ENCODE results near the gene TAF1B. TPM values are rescaled to one million over a fixed set of nuclear protein-coding genes. Genes with fewer than 3 reads are reported as not detected.
"Not testable (repeated sequence)": the region's sequence is repeated elsewhere in the genome, so short reads cannot be mapped to it uniquely, and the experiment has no call there.

Gene TAF1B
- total RNA-seq, 1 donor from 2014 or later: 36.5 TPM

DNA sequence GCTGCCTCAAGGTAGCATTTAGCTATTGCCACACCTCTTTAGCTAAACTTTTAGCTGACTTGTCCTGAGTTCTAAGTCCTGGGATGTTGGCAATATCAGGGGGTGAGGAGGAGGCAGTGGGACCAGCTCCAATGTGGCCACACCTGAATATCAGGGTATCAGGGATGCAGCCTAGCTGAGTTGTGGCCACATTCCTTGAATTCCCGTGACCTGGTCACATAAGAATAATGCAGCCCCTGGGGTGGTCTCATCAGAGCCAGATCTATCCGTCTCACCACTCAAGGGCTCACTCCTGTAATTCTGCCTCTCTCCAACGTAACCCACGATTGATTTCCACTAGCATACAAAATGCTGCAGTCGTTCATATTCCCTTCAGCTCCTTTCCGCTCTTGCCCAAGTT, 11.6 kb upstream of the TAF1B start:
- Histone ChIP-seq H3K9ac (ENCODE audit: low read depth in 1 of 3, low read length in 3 of 3) (no peak overlapping the region), H3K4me1 (ENCODE audit: control insufficient read depth in 3 of 3, insufficient read depth in 3 of 3, low read length in 3 of 3) (peaks cover 0 to 7% (median 6%) of the 10 kb centered on the region in 3 donors), H3K27ac (ENCODE audit: low read depth, low read length) (no peak overlapping the region), H3K36me3 (ENCODE audit: control insufficient read depth in 3 of 3, insufficient read depth in 3 of 3, low read length in 3 of 3) (no peaks in the 10 kb centered on the region), H3K9me3 (ENCODE audit: control insufficient read depth in 3 of 3, low read length in 3 of 3) (no peaks in the 10 kb centered on the region), H3K27me3 (ENCODE audit: control insufficient read depth in 3 of 3, insufficient read depth in 3 of 3, low read length in 3 of 3) (no peaks in the 10 kb centered on the region), H3K4me3 (ENCODE audit: low read length in 3 of 3) (no peak overlapping the region)

DNA sequence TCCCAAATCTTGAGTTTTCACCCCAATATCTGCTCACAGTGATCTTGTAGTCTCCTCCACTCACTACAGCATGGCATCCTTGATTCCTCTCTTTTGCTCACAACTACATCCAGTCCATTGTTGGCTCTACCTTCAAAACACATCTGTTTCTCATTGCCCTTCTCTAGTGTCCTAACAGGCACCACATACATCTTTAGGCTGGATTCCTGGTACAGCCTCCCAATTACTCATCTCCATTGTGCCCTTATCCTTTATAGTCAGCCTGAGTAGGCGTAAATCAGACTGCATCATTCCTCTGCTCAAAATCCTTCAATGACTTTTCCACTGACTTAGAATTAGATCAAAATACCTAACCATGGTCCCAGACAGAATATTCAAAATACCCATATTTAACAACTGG, 10.7 kb upstream of the TAF1B start:
- Histone ChIP-seq H3K4me3 (ENCODE audit: low read length in 3 of 3) (no peak overlapping the region), H3K4me1 (ENCODE audit: control insufficient read depth in 3 of 3, insufficient read depth in 3 of 3, low read length in 3 of 3) (peaks cover 2 to 14% (median 7%) of the 10 kb centered on the region in 3 donors), H3K27me3 (ENCODE audit: control insufficient read depth in 3 of 3, insufficient read depth in 3 of 3, low read length in 3 of 3) (no peaks in the 10 kb centered on the region), H3K27ac (ENCODE audit: low read depth, low read length) (no peak overlapping the region), H3K36me3 (ENCODE audit: control insufficient read depth in 3 of 3, insufficient read depth in 3 of 3, low read length in 3 of 3) (no peaks in the 10 kb centered on the region), H3K9me3 (ENCODE audit: control insufficient read depth in 3 of 3, low read length in 3 of 3) (no peaks in the 10 kb centered on the region), H3K9ac (ENCODE audit: low read depth in 1 of 3, low read length in 3 of 3) (no peak overlapping the region)

DNA sequence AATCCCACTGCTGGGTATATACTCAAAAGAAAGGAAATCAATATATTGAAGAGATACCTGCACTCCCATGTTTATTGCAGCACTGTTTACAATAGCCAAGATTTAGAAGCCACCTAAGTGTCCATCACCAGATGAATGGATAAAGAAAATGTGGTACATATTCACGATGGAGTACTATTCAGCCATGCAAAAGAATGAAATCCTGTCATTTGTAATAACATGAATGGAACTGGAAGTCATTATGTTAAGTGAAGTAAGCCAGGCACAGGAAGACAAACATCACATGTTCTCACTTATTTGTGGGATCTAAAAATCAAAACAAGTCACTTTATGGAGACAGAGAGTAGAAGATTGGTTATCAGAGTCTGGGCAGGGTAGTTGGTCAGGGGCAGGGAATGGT, 8.2 kb upstream of the TAF1B start:
- H3K9me3 ChIP-seq (ENCODE audit: control insufficient read depth in 3 of 3, low read length in 3 of 3); H3K9ac ChIP-seq (ENCODE audit: low read depth in 1 of 3, low read length in 3 of 3); H3K27ac ChIP-seq (ENCODE audit: low read depth, low read length); H3K36me3 ChIP-seq (ENCODE audit: control insufficient read depth in 3 of 3, insufficient read depth in 3 of 3, low read length in 3 of 3); H3K4me3 ChIP-seq (ENCODE audit: low read length in 3 of 3); H3K27me3 ChIP-seq (ENCODE audit: control insufficient read depth in 3 of 3, insufficient read depth in 3 of 3, low read length in 3 of 3): not testable (repeated sequence)
- H3K4me1 ChIP-seq (ENCODE audit: control insufficient read depth in 3 of 3, insufficient read depth in 3 of 3, low read length in 3 of 3): peaks cover 3 to 14% (median 7%) of the 10 kb centered on the region in 3 donors

DNA sequence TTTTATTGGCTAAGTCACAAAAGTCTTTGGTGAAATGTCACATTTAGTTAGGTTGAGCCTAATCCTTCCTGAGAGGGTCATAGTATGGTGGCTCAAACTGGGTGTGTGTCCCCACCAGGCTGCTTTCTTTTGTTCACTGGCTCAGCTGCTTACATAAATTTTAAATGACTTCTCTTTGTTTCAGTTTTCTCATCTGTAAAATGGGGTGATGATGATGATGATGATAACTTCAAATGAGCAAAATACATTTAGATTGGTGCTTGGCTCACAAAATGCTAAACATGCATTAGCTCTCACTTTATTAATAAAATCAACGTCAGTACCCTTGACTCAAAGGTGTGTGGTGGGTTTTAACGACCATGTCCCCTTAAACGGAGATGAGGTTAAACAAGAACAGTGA, 7.2 kb upstream of the TAF1B start:
- Histone ChIP-seq H3K27ac (ENCODE audit: low read depth, low read length) (peak overlapping the region; percentile 68), H3K4me3 (ENCODE audit: low read length in 3 of 3) (no peak overlapping the region), H3K4me1 (ENCODE audit: control insufficient read depth in 3 of 3, insufficient read depth in 3 of 3, low read length in 3 of 3) (peaks cover 3 to 14% (median 7%) of the 10 kb centered on the region in 3 donors), H3K9me3 (ENCODE audit: control insufficient read depth in 3 of 3, low read length in 3 of 3) (no peaks in the 10 kb centered on the region), H3K9ac (ENCODE audit: low read depth in 1 of 3, low read length in 3 of 3) (peak overlapping the region in 1 of 3 donors; percentile 34), H3K36me3 (ENCODE audit: control insufficient read depth in 3 of 3, insufficient read depth in 3 of 3, low read length in 3 of 3) (no peaks in the 10 kb centered on the region), H3K27me3 (ENCODE audit: control insufficient read depth in 3 of 3, insufficient read depth in 3 of 3, low read length in 3 of 3) (no peaks in the 10 kb centered on the region)

DNA sequence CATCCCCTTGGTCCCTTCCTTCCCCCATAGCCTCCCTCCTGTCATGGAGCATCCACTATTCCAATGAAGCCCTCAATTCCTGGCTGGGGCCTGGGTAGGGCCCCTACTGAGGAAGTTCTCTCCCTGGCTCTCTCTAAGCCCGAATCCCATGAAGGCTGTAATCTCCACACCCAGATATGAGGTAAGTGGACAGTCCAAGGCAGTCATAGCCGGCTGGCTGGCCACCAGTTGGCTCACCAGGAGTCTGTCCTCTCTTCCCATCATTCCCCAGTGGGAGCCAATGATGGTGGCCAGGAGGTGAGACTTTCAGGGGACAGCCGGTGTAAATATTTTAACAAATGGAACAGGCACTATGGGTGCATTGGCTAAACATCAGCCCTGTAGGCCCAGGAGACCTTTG, 6.8 kb upstream of the TAF1B start:
- Histone ChIP-seq H3K27ac (ENCODE audit: low read depth, low read length) (peak overlapping the region; percentile 68), H3K4me1 (ENCODE audit: control insufficient read depth in 3 of 3, insufficient read depth in 3 of 3, low read length in 3 of 3) (peaks cover 3 to 14% (median 7%) of the 10 kb centered on the region in 3 donors), H3K4me3 (ENCODE audit: low read length in 3 of 3) (no peak overlapping the region), H3K36me3 (ENCODE audit: control insufficient read depth in 3 of 3, insufficient read depth in 3 of 3, low read length in 3 of 3) (no peaks in the 10 kb centered on the region), H3K9ac (ENCODE audit: low read depth in 1 of 3, low read length in 3 of 3) (peak overlapping the region in 2 of 3 donors; percentile 34 to 45), H3K27me3 (ENCODE audit: control insufficient read depth in 3 of 3, insufficient read depth in 3 of 3, low read length in 3 of 3) (no peaks in the 10 kb centered on the region), H3K9me3 (ENCODE audit: control insufficient read depth in 3 of 3, low read length in 3 of 3) (no peaks in the 10 kb centered on the region)

DNA sequence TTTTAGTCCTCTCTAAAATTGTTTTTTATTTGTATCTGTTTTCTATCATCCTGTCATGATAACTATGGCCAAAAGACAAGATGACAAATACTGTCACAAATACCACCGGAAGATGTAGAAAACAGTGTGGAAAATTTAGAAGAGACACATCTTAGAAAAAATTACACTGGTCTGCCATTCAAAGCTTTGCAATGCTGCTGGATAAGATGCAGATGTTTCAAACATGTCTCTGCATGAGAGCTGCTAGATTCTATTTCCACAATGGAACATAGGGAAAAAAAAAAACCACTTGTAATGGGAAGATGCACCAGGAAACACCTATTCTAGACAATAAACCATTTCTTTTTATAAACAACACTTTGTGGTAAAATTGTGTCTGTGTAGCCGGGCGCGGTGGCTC, 5.8 kb upstream of the TAF1B start:
- Histone ChIP-seq H3K4me1 (ENCODE audit: control insufficient read depth in 3 of 3, insufficient read depth in 3 of 3, low read length in 3 of 3) (peaks cover 3 to 14% (median 7%) of the 10 kb centered on the region in 3 donors), H3K9ac (ENCODE audit: low read depth in 1 of 3, low read length in 3 of 3) (no peak overlapping the region), H3K4me3 (ENCODE audit: low read length in 3 of 3) (no peak overlapping the region), H3K36me3 (ENCODE audit: control insufficient read depth in 3 of 3, insufficient read depth in 3 of 3, low read length in 3 of 3) (no peaks in the 10 kb centered on the region), H3K27me3 (ENCODE audit: control insufficient read depth in 3 of 3, insufficient read depth in 3 of 3, low read length in 3 of 3) (no peaks in the 10 kb centered on the region), H3K27ac (ENCODE audit: low read depth, low read length) (peak overlapping the region; percentile 44), H3K9me3 (ENCODE audit: control insufficient read depth in 3 of 3, low read length in 3 of 3) (no peaks in the 10 kb centered on the region)

DNA sequence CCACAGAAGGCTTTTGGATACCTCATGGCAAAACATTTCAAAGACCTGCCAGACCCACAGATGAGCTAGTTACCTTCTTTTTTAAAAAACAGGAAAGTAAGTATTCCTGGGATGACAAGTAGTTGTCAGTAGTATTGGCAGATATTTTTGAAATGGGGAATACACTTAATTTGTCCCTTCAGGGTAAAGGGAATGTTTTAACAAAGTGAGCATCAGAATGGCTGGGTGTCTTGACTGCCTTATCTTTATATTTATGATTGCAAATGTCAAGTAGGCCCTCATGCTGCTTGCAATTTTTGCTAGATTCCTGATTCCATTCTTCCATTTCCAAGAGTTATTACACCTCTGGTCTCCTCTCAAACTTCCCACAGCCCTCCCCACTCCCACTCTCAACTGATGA, 4.9 kb upstream of the TAF1B start:
- H3K9ac ChIP-seq (ENCODE audit: low read depth in 1 of 3, low read length in 3 of 3): no peak overlapping the region
- H3K27me3 ChIP-seq (ENCODE audit: control insufficient read depth in 3 of 3, insufficient read depth in 3 of 3, low read length in 3 of 3): no peaks in the 10 kb centered on the region
- H3K4me3 ChIP-seq (ENCODE audit: low read length in 3 of 3): no peak overlapping the region
- peaks cover 3 to 17% (median 13%) of the 10 kb centered on the region in 3 donors for H3K4me1 ChIP-seq (ENCODE audit: control insufficient read depth in 3 of 3, insufficient read depth in 3 of 3, low read length in 3 of 3)
- no peaks in the 10 kb centered on the region for H3K36me3 ChIP-seq (ENCODE audit: control insufficient read depth in 3 of 3, insufficient read depth in 3 of 3, low read length in 3 of 3)
- H3K9me3 ChIP-seq (ENCODE audit: control insufficient read depth in 3 of 3, low read length in 3 of 3): no peaks in the 10 kb centered on the region
- H3K27ac ChIP-seq (ENCODE audit: low read depth, low read length): no peak overlapping the region

DNA sequence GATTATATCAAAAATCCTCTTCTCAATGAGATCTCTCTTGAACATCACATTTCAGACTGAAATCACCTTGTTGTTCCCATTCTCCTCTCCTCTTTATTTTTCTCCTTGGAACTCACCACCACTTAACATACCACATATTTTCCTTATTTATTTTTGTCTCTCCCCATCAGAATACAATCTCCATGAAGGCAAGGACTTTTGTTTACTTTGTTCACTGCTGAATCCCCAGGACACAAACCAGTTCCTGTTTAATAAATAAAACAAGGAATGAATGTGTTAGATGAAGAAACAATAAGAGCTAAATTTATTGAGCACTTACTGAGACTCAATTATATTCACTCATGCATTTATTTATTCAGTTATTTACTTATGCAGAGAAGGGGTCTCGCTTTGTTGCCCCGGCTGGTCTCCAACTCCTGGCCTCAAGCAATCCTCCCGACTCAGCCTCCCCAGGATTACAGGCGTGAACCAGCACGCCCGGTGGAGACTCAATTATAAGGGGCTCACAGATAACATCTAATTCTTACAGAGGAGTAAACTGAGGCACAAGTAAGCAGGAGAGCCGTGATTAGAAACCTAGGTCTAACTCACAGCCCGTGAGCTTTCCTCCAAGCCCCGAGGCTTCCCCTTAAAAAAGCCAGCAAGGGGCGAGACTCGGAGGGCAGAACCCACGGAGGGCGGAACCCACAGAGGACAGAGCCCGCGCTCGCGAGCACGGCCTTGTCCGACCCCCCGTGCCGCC, 616 bp upstream of the TAF1B start:
- H3K36me3 ChIP-seq (ENCODE audit: control insufficient read depth in 3 of 3, insufficient read depth in 3 of 3, low read length in 3 of 3): peaks cover 4 to 11% (median 5%) of the 10 kb centered on the region in 3 donors
- H3K27ac ChIP-seq (ENCODE audit: low read depth, low read length): peak overlapping the region; percentile 70

DNA sequence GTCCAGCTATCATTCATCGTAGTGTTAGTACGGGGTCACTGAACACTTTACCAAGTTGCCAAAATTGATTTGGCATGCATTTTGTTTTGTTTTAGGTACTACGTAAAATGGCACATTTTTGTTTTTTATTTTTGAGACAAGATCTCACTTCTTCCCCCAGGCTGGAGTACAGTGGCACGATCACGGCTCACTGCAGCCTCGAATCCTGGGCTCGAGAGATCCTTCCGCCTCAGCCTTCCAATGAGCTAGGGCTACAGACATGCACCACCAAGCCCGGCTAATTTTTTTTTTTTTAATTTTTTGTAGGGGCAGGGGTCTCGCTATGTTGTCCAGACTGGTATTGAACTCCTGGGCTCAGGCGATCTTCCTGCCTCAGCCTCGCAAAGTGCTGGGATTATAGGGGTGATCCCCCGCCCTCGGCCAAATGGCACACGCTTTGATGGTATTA, 786 bp downstream of the TAF1B start:
- Histone ChIP-seq H3K9ac (ENCODE audit: low read depth in 1 of 3, low read length in 3 of 3) (peak overlapping the region; percentile 87 to 90 (median 88)), H3K9me3 (ENCODE audit: control insufficient read depth in 3 of 3, low read length in 3 of 3) (no peaks in the 10 kb centered on the region), H3K27ac (ENCODE audit: low read depth, low read length) (peak overlapping the region; percentile 70), H3K4me1 (ENCODE audit: control insufficient read depth in 3 of 3, insufficient read depth in 3 of 3, low read length in 3 of 3) (peaks cover 9 to 18% (median 16%) of the 10 kb centered on the region in 3 donors), H3K27me3 (ENCODE audit: control insufficient read depth in 3 of 3, insufficient read depth in 3 of 3, low read length in 3 of 3) (no peaks in the 10 kb centered on the region), H3K4me3 (ENCODE audit: low read length in 3 of 3) (peak overlapping the region; percentile 84 to 91 (median 89)), H3K36me3 (ENCODE audit: control insufficient read depth in 3 of 3, insufficient read depth in 3 of 3, low read length in 3 of 3) (peaks cover 4 to 11% (median 5%) of the 10 kb centered on the region in 3 donors)

More for the DNA sequence above, 616 bp upstream of the TAF1B start:
- Histone ChIP-seq H3K9me3 (ENCODE audit: control insufficient read depth in 3 of 3, low read length in 3 of 3) (no peaks in the 10 kb centered on the region), H3K4me3 (ENCODE audit: low read length in 3 of 3) (peak overlapping the region; percentile 84 to 91 (median 89)), H3K27me3 (ENCODE audit: control insufficient read depth in 3 of 3, insufficient read depth in 3 of 3, low read length in 3 of 3) (no peaks in the 10 kb centered on the region), H3K9ac (ENCODE audit: low read depth in 1 of 3, low read length in 3 of 3) (peak overlapping the region; percentile 87 to 90 (median 88)), H3K4me1 (ENCODE audit: control insufficient read depth in 3 of 3, insufficient read depth in 3 of 3, low read length in 3 of 3) (peaks cover 9 to 18% (median 16%) of the 10 kb centered on the region in 3 donors)

DNA sequence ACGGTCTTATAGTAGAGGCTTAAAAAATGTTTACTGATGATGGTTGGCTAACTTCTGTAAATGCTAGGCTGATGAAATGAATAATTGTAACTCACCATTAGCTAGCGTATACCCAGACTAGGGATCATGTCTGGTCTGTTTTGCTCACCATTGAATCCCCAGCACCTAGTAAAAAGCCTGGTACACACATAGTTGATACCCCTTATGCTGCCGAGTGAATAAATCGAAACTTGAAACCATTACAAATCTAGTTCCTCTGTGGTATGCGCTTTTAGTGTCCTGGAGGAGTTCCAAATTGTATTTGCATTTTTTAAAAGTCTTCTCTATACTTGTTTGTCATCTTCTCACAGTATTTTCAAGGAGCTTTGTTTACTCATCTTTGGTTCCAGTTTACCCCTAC, 1.3 kb downstream of the TAF1B start:
- H3K9me3 ChIP-seq (ENCODE audit: control insufficient read depth in 3 of 3, low read length in 3 of 3): no peaks in the 10 kb centered on the region
- peaks cover 4 to 11% (median 5%) of the 10 kb centered on the region in 3 donors for H3K36me3 ChIP-seq (ENCODE audit: control insufficient read depth in 3 of 3, insufficient read depth in 3 of 3, low read length in 3 of 3)
- peak overlapping the region; percentile 84 to 91 (median 89) for H3K4me3 ChIP-seq (ENCODE audit: low read length in 3 of 3)
- no peaks in the 10 kb centered on the region for H3K27me3 ChIP-seq (ENCODE audit: control insufficient read depth in 3 of 3, insufficient read depth in 3 of 3, low read length in 3 of 3)
- peak overlapping the region in 1 of 3 donors; percentile 44 for H3K9ac ChIP-seq (ENCODE audit: low read depth in 1 of 3, low read length in 3 of 3)
- H3K4me1 ChIP-seq (ENCODE audit: control insufficient read depth in 3 of 3, insufficient read depth in 3 of 3, low read length in 3 of 3): peaks cover 9 to 18% (median 16%) of the 10 kb centered on the region in 3 donors
- no peak overlapping the region for H3K27ac ChIP-seq (ENCODE audit: low read depth, low read length)
